ENCODE measurements around the gene CPNE5.

Gene CPNE5

DNA sequence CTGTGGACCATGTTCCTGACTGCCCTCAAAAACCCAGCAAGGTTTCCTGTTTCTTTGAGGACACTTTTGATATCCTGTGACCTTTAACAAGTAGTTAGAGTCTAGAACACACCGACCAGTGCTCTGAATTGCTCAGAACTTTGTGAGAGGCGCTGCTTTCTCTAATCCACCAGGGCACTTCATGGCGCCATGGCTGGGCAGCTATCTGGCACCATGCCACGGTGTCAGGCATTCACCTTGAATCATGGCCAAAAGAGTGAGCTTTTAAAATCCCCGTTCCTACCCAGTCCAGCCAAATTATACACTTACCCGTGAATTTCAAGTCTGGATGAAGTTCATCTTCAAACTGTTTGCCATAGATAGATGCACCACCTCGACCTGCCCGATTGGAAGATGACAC, 17.0 kb upstream of the CPNE5 start:
- DNase-seq = no peak

- DNase-seq = no peak
These were observed 16.5 kb upstream of the CPNE5 start for GRCh38 chr6:36855750-36856149.

- no peak for DNase-seq
These were observed 14.1 kb upstream of the CPNE5 start for GRCh38 chr6:36853325-36853724.

- DNase-seq = no peak
These were observed 13.4 kb upstream of the CPNE5 start for GRCh38 chr6:36852481-36853147.

- no peak for DNase-seq
These were observed 12.4 kb upstream of the CPNE5 start for GRCh38 chr6:36851626-36852025.

- peak; percentile 69 for DNase-seq
These were observed 11.9 kb upstream of the CPNE5 start for GRCh38 chr6:36851149-36851614.

- DNase-seq = no peak
These were observed 10.8 kb upstream of the CPNE5 start for GRCh38 chr6:36850021-36850420.

GRCh38 chr6:36848658-36849441, 9.6 kb upstream of the CPNE5 start:
- DNase-seq = no peak

- no peak for DNase-seq
These were observed 8.7 kb upstream of the CPNE5 start for GRCh38 chr6:36847991-36848390.

DNA sequence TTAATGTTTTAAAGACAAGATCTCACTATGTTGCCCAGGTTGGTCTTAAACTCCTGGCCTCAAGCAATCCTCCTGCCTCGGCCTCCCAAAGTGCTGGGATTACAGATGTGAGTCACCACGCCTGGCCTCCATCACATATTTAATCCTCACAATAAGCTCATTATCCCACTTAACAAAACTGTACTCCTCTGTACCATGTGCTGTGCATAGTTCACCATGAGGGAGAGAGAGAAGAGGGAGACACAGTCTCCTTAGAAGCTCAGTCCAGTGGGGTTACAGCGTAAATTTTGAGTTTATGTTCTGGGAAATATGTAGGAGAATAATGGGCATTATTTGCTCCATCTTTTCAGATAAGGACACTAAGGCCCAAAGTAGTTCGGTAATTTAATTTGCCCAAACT, 7.9 kb upstream of the CPNE5 start:
- no peak for DNase-seq

- DNase-seq = no peak
These were observed 6.0 kb upstream of the CPNE5 start for GRCh38 chr6:36845233-36845632.

- peak; percentile 27 for DNase-seq
These were observed 5.3 kb upstream of the CPNE5 start for GRCh38 chr6:36844232-36845170.

- no peak for DNase-seq
These were observed 3.9 kb upstream of the CPNE5 start for GRCh38 chr6:36843170-36843569.

GRCh38 chr6:36841756-36842155, 2.5 kb upstream of the CPNE5 start:
- DNase-seq = no peak

DNA sequence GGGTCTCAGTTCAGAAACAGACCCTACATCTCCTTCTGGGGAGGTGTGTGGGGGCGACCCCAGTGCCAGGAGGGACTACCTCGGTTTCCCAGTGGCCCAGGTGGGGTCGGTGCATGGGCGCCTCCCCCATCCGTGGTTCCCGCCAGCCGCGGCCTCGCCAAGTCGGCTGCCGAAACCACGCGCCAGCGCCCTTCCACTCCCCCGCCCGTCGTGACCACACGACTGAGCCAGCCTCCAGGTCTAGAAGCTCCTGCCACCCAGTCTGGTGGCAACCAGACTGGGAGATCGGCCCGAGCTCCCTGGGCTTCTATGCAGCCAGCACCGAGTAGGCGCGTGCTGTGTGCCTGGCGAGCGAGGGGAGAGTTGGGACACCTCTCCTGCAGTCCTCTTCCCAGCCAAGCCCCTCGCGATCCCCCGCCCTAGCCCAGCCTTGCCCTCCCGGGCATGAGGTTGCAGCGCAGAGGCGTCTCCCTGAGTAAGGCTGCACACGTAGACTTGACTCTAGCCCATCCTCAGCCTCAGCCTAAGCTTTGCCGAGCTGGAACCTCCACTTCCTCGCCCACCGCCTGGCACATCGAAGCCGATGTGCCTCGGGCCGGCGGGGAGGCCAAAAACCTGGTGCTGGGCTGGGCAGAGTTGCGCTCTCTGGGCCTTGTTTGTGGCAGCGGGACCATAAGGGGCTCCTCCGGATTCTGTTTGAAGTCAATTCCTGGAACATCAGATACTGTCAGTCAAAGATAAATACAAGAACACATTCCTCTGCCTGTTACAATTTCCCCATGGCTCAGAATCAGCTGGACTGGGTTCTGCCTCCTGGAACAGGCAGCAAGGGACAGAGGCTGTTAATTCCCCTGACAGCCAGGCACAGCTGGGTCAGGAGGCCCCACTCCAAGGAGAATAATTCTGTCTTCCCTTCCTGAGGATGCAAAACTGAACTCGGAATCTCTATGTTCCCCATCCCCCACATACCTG, 1.5 kb upstream of the CPNE5 start:
- no peak for DNase-seq

GRCh38 chr6:36839749-36840431, 646 bp upstream of the CPNE5 start:
- peak; percentile 61 for DNase-seq

GRCh38 chr6:36837686-36838085, 1.6 kb downstream of the CPNE5 start:
- DNase-seq = no peak

DNA sequence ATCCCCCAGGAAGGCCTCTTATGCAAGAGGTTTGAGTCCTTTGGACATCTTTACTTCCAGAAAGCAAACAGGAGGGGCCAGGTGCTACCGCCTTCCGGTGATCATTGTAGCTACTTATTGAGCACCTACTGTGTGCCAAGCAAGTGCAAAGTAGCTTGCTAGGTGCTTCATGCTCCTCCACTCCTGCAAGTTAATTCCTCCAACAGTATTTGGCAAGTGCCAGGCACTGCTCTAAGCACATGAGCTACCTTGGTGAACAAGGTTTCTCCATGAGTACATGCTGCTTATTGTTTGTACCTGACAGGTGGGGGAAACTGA, 2.3 kb downstream of the CPNE5 start:
- no peak for DNase-seq

DNA sequence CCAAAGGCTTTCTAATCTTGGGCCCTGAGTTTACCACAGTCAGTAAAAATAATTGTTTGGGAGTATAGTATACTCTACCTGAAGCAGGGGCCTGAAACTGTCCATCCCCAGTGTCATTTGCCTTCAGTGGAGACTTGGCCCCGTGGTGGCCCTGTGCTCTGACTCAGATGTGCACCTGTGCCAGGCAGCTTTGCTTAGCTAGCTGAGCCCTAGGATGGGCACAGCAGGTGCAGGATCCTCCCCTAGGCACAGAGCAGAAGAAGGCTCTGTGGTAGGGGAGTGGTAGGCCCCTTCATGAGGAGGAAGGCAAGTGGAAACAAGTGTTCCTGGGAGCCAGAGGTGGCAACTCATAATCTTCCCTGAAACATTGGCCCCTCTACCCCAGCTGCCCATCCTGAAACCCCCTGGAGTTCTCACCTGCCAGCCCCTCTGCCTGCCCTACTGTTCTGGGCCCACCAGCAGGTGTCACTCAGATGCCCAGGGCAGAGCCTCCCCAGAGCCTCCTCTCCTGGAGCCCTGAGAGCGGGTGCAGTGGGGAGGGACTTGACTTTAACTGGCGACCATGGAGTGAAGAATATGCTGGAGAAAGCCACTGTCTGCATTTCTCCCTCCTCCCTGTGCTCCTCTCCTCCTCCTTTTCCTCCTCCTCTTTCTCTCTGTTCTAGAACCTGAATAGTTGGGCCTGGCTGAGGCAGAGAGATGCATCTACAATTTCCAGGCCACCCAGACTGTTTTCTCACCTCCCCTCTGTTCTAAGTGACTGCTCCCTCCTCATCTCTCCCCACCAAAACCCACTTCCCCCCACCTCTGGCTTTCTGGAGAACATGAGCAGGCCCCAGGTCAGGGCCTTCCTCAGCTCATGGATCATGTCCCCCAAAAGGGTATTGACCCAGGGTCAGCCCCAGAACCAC, 2.9 kb downstream of the CPNE5 start:
- peak; percentile 81 for DNase-seq

- no peak for DNase-seq
These were observed 4.5 kb downstream of the CPNE5 start for GRCh38 chr6:36834576-36835341.
